ENCODE data around the gene ALPL.

DNA sequence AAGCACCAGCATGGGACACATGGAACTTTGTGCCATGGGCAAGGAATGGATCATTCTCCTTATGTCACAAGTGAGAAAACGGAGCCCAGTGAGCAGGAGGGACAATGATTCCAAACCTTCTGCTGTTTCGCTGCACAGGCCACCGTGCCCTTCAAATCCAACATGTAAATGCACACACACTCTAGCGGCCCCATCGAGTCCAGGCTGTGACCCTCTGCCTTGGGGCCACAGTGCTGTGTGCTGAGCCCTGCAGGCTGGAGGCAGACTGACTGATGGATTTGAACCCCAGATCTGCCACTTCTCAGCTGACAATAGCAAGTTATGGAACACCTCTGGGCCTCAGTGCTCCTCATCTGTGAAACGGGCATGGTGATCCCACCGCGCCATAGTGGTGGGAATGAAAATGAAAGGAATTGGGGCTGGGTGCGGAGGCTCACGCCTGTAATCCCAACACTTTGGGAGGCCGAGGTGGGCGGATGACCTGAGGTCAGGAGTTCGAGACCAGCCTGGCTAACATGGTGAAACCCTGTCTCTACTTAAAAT is 63.6 kb downstream of the ALPL start:
- TF ChIP-seq, protein P1, sequence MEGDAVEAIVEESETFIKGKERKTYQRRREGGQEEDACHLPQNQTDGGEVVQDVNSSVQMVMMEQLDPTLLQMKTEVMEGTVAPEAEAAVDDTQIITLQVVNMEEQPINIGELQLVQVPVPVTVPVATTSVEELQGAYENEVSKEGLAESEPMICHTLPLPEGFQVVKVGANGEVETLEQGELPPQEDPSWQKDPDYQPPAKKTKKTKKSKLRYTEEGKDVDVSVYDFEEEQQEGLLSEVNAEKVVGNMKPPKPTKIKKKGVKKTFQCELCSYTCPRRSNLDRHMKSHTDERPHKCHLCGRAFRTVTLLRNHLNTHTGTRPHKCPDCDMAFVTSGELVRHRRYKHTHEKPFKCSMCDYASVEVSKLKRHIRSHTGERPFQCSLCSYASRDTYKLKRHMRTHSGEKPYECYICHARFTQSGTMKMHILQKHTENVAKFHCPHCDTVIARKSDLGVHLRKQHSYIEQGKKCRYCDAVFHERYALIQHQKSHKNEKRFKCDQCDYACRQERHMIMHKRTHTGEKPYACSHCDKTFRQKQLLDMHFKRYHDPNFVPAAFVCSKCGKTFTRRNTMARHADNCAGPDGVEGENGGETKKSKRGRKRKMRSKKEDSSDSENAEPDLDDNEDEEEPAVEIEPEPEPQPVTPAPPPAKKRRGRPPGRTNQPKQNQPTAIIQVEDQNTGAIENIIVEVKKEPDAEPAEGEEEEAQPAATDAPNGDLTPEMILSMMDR (IDR thresholded peaks at IDR 0.05; ENCODE audit: insufficient read depth, low read length, poor library complexity, severe bottlenecking), result no peak
- TF ChIP-seq EZH2phosphoT487 (conservative IDR thresholded peaks at IDR 0.05; ENCODE audit: low read length), result no peak
